ENCODE measurements around the gene KHDC3L. TPM values are rescaled to one million over a fixed set of nuclear protein-coding genes. Genes with fewer than 3 reads are reported as not detected.
"Not testable (repeated sequence)": the region's sequence is repeated elsewhere in the genome, so short reads cannot be mapped to it uniquely, and the experiment has no call there.

KHDC3L gene
- total and polyA plus RNA-seq, 7 donors, result not detected

DNA sequence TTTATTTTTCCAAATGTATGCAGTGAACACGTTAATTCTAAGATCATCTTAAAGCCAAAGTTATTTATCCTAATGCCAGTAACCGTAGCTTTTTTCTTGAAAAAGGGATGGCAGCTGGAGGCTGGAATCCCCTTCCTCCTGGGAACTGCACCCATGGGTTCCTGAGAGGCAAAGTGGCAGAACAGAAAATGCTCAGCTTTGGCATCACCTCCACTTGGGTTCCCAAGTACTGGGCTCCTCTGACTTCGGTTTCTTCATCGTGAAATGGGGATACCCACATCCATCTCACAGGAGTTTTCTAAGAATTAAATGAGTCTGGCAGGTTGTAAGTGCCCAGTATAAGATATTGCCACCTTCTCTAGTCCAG, 26.0 kb downstream of the KHDC3L start:
- no peak for DNase-seq
- no peak overlapping the region for H3K27ac ChIP-seq
- WGBS, 2 donors, result 34 to 48% methylated on average over 4 of the region's 4 CpGs
- TF ChIP-seq EP300 (IDR thresholded peaks at IDR 0.05), result no peak
- H3K9me3 ChIP-seq, result no peaks in the 10 kb centered on the region
- intact Hi-C loops (cut with DNase I), result no loop called here
- peaks cover 0 to 11% (median 2%) of the 10 kb centered on the region in 4 donors for H3K4me1 ChIP-seq
- no peaks in the 10 kb centered on the region for H3K36me3 ChIP-seq
- no peaks in the 10 kb centered on the region for H3K27me3 ChIP-seq
- H3K4me3 ChIP-seq, result peak overlapping the region; percentile 9 to 53 (median 44)

DNA sequence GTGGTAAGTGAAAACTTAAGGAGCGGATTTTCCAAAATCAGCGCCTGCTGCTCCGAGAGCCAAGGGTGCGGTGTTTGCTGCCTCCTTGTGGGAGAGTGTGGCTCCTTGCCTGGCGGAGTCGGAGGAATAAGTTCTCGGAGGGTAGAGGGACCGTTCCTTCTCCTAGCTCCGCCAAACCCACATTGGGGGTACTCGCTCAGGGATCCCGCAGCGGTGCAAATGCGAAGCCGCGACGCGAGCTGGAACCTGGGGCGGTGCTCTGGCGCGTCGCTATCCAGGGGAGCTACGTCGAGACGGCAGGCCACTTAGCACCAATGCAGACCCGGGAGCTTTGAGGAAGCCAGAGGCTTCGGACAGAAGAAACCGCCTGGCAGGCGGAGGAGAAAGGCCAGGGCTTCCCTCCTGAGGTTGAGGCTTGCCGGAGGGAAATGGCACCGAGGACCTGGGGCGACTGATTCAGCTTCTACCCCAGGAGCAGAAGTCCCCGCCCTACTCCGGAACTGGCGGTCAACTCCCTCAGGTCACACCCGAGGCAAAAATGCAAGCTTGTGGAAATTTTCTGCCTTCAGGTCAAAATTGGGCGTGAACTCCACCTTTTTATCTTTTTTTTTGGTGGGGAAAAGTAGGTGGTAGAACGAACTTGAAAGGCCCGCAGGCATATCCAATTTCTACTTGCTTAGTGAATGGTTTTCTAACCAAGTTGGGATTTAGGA, 26.5 kb downstream of the KHDC3L start:
- peaks cover 0 to 11% (median 2%) of the 10 kb centered on the region in 4 donors for H3K4me1 ChIP-seq
- H3K27me3 ChIP-seq, result no peaks in the 10 kb centered on the region
- WGBS, 2 donors, result 1 to 2% methylated on average over 38 of the region's 38 CpGs
- peak overlapping the region; percentile 9 to 53 (median 44) for H3K4me3 ChIP-seq
- intact Hi-C loops (cut with DNase I), result no loop called here
- TF ChIP-seq POLR2A (IDR thresholded peaks at IDR 0.05), result no peak
- TF ChIP-seq, protein P1, sequence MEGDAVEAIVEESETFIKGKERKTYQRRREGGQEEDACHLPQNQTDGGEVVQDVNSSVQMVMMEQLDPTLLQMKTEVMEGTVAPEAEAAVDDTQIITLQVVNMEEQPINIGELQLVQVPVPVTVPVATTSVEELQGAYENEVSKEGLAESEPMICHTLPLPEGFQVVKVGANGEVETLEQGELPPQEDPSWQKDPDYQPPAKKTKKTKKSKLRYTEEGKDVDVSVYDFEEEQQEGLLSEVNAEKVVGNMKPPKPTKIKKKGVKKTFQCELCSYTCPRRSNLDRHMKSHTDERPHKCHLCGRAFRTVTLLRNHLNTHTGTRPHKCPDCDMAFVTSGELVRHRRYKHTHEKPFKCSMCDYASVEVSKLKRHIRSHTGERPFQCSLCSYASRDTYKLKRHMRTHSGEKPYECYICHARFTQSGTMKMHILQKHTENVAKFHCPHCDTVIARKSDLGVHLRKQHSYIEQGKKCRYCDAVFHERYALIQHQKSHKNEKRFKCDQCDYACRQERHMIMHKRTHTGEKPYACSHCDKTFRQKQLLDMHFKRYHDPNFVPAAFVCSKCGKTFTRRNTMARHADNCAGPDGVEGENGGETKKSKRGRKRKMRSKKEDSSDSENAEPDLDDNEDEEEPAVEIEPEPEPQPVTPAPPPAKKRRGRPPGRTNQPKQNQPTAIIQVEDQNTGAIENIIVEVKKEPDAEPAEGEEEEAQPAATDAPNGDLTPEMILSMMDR (IDR thresholded peaks at IDR 0.05), result peak in 2 of 4 experiments; percentile 25 to 54
- no peaks in the 10 kb centered on the region for H3K36me3 ChIP-seq
- peak; percentile 67 for DNase-seq
- peak overlapping the region in 2 of 4 donors; percentile 20 to 41 for H3K27ac ChIP-seq
- no peaks in the 10 kb centered on the region for H3K9me3 ChIP-seq

DNA sequence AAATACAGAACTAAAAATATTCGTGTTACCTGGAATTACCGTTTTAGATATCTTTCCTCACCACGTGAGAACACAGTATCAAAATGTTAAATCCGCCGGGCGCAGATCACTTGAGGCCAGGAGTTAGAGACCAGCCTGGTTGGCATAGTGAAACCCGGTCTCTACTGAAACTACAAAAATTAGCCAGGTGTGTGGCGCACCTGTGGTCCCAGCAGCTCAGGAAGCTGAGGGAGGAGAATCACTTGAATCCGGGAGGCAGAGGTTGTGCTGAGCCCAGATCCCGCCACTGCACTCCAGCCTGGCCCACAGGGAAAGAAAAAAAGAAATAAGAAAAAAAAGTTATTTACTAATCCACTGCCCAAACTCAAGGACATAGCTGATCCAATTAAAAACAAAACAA, 27.4 kb downstream of the KHDC3L start:
- TF ChIP-seq EP300 (IDR thresholded peaks at IDR 0.05) (no peak), POLR2A (IDR thresholded peaks at IDR 0.05) (no peak), POLR2AphosphoS5 (IDR thresholded peaks at IDR 0.05) (no peak)
- TF ChIP-seq, protein P1 (IDR thresholded peaks at IDR 0.05), result no peak
- H3K27me3 ChIP-seq, result no peaks in the 10 kb centered on the region
- DNase-seq, result no peak
- no peaks in the 10 kb centered on the region for H3K36me3 ChIP-seq
- no peaks in the 10 kb centered on the region for H3K9me3 ChIP-seq
- 71 to 85% methylated on average over 10 of the region's 10 CpGs for WGBS, 2 donors
- no peak overlapping the region for H3K4me3 ChIP-seq
- peaks cover 0 to 11% (median 2%) of the 10 kb centered on the region in 4 donors for H3K4me1 ChIP-seq
- intact Hi-C loops (cut with DNase I), result no loop called here
- H3K27ac ChIP-seq, result no peak overlapping the region

DNA sequence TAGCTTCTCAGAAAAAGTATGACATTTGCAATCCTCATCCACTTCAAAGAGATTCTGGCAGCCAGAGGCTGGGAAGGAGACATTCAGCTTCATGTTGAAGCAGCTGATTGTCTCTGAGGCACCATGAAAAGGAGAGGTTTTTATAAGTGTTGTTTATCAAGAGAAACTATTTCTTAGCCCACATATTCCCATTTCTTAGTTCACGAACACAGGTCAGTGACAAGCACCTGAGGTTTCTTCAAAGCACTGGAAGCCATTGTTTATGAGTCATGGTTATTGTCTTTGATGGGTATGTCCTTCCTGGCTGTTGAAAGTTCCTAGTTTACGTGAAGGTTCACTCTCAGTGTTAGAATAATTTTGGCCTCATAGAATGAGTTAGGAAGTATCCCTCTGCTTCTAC, 29.2 kb downstream of the KHDC3L start:
- WGBS, 2 donors, result 69 to 81% methylated on average over 2 of the region's 2 CpGs
- intact Hi-C loops (cut with DNase I), result no loop called here
- no peaks in the 10 kb centered on the region for H3K27me3 ChIP-seq

DNA sequence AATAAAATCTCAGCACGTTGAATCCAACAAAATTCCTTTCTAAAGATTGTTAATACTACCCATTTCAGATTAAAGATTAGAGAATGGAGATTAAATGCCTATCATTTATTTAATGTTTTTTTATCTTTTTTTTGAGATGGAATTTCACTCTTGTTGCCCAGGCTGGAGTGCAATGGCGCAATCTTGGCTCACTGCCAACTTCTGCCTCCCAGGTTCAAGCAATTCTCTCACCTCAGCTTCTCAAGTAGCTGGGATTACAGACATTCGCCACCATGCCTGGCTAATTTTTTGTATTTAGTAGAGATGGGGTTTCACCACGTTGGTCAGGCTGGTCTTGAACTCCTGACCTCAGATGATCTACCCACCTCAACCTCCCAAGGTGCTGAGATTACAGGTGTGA, 29.7 kb downstream of the KHDC3L start:
- intact Hi-C loops (cut with DNase I); DNase-seq; H3K27ac ChIP-seq; H3K27me3 ChIP-seq; H3K4me3 ChIP-seq; H3K36me3 ChIP-seq; H3K9me3 ChIP-seq: not testable (repeated sequence)
- WGBS, 2 donors, result 68 to 89% methylated on average over 4 of the region's 4 CpGs
- H3K4me1 ChIP-seq, result peaks cover 0 to 11% (median 2%) of the 10 kb centered on the region in 4 donors

More for the DNA sequence above, 29.2 kb downstream of the KHDC3L start:
- peaks cover 0 to 11% (median 2%) of the 10 kb centered on the region in 4 donors for H3K4me1 ChIP-seq
- no peaks in the 10 kb centered on the region for H3K9me3 ChIP-seq
- TF ChIP-seq POLR2AphosphoS5 (IDR thresholded peaks at IDR 0.05), result no peak
- TF ChIP-seq, protein P1 (IDR thresholded peaks at IDR 0.05), result no peak
- TF ChIP-seq POLR2A (IDR thresholded peaks at IDR 0.05), result no peak
- TF ChIP-seq EP300 (IDR thresholded peaks at IDR 0.05), result no peak
- no peak overlapping the region for H3K27ac ChIP-seq
- DNase-seq, result no peak
- no peak overlapping the region for H3K4me3 ChIP-seq
- H3K36me3 ChIP-seq, result no peaks in the 10 kb centered on the region

DNA sequence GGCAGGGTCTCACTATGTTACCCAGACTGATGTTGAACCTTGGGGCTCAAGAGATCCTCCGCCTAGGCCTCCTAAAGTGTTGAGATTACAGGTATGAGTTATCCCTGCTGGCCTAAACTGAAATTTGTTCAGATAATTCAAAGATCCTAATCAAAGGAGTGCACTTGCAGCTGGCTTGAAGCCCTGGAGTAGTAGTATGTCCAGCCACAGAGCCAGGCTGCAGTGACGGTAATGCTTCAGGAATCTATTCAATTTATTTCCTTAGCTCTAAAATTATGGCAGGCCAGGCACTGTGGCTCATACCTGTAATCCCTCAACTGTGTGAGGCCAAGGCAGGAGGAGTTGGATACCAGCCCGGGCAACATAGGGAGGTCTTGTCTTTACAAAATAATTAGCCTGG, 30.8 kb downstream of the KHDC3L start:
- no peaks in the 10 kb centered on the region for H3K9me3 ChIP-seq
- no peak overlapping the region for H3K4me3 ChIP-seq
- no peaks in the 10 kb centered on the region for H3K27me3 ChIP-seq
- WGBS, 2 donors, result 94% methylated on average over 3 of the region's 3 CpGs
- intact Hi-C loops (cut with DNase I), result no loop called here
- DNase-seq, result no peak
- peaks cover 0 to 11% (median 2%) of the 10 kb centered on the region in 4 donors for H3K4me1 ChIP-seq
- H3K36me3 ChIP-seq, result no peaks in the 10 kb centered on the region
- H3K27ac ChIP-seq, result no peak overlapping the region
- TF ChIP-seq POLR2A (IDR thresholded peaks at IDR 0.05) (no peak), EP300 (IDR thresholded peaks at IDR 0.05) (no peak), POLR2AphosphoS5 (IDR thresholded peaks at IDR 0.05) (no peak)
- TF ChIP-seq, protein P1 (IDR thresholded peaks at IDR 0.05), result no peak

Measured in sigmoid colon (tissue), 7 donors.